ENCODE measurements around the gene COQ3.

COQ3 gene, protein sequence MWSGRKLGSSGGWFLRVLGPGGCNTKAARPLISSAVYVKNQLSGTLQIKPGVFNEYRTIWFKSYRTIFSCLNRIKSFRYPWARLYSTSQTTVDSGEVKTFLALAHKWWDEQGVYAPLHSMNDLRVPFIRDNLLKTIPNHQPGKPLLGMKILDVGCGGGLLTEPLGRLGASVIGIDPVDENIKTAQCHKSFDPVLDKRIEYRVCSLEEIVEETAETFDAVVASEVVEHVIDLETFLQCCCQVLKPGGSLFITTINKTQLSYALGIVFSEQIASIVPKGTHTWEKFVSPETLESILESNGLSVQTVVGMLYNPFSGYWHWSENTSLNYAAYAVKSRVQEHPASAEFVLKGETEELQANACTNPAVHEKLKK

DNA sequence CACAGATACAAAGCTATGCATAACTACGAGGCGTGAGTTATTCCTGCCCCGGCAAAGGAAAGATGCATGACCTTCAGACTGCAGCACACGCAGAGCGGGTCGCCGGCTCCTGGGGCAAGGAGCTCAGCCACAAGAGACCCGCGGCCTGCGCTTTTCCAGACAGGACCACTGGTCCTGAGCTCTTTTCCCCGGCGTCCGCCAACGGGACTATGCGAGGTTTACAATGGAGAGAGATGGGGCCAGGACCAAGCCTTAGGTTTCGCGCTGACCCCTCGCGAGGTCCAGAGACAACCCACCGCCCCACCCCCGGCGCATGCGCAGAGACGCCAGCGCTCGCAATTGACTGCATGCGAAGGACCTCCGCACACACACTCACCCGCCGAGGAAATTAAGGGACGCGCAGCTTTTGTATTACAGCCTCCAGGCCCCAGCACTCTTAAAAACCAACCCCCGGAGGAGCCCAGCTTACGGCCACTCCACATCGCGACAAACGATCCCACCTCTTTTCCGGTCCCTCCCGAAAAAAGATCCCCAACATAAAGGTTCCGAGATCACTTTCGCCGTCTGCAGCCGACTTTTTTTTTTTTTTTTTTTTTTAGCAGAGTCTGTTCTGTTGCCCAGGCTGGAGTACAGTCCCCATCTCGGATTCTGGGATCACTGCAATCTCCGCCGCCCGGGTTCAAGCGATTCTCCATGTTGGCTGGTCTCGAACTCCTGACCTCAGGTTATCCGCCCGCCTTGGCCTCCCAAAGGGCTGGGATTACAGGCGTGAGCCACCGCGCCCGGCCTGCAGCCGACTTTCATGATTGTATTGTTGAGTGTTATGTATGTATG, at the start of gene COQ3:
Gene COQ3, minus strand, starts transcription at position 498 of the 834 bp plus-strand sequence. Its CDS starts 16 bp downstream, at position 482.
- DNase-seq, result peak; percentile 24 to 60 (median 48)

DNA sequence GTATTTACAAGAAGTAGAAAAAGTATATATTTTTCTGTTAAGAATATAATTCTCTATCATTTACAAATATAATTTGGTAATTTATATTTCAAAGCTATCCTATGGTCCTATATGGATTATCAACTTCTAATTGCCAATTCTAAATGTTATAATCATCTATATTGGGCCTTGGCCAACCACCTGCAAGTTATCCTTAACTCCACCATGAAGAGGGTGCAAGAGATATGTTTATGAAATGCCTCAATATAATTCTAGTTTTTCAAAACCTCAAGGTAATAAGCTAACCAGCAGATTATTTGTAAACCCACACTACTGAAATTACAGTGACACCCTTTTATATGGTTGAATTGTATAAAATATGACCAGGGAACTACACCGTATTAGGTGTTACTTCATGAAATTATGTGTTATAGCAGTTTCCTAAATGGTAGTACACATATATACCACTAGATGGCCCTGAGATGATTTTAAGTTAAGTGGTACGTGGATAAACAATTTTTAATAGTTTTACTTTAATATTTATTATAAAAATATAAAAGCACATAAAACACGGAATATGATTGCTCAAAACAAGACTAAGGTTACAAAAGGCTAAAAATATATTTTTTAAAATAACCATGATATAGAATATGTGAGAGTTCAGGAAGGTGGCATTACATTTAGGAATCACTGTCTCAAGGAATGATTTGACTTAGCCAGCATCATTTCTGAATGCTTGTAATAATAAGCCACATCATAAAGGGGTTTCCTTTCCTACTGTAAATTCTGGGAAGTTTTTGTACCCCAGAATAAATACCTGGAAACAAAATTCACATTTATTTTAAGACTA, 40.9 kb upstream of the COQ3 start:
- DNase-seq, result no peak

DNA sequence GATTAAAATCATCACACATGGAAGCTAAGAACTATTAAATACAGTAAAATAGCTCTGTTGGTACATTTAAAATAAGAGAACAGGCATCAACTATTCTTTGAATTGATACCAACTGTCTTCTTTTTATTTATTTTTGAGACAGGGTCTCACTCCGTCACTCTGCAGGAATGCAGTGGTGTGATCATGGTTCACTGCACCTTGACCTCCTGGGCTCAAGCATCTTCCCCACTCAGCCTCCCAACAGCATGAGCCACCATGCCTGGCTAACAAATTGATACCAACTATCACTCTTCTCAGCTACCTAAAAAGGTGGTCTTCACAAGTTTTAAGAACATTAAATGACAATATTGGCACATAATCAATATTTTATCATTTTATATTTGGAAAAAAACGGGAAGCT, 38.9 kb upstream of the COQ3 start:
- DNase-seq, result no peak

DNA sequence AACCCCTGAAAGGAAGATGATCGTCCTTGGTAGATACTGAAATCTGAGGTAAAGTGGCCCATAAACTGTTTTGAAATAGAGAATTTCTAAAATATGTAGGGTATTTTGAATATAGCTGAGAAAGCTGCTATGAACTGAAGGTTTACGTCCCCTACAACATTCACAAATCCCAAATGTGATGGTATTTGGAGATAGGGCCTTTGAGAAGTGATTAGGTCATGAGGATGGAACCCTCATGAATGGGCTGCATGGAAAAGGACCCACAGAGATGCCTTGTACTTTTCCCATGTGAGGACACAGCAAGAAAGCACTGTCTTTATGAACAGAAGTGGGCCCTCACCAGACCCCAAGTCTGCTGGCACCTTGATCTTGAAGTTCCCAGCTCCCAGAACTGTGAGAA, 37.9 kb upstream of the COQ3 start:
- DNase-seq, result no peak

DNA sequence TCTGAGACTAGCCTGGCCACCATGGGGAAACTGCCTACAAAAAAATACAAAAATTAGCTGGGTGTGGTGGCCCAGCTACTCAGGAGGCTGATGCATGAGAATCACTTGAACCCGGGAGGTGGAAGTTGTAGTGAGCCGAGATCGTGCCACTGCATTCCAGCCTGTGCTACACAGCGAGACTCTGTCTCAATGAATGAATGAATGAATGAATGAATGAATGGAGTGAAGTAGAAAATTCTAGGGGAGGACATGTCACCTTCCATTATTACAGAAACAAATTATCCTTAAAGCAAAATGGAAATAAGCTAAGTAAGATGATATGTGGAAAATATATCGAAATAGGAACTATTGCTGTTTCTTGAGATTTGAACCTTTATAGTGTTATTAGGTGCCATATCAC, 34.0 kb upstream of the COQ3 start:
- DNase-seq, result no peak

DNA sequence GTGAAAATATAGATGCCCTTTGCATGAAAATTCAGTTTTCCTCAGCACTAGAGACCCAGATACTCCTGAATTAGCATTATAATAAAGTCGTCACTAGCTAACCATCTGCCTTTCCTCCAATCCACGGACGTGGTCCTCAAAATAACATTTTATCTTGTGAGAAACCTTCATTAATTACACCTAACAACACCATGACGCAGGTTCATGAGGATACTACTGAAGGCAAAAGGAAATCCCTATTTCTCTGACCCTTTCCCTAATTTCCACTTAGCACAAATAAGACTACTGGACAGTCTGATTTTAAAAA, 32.4 kb upstream of the COQ3 start:
- DNase-seq, result no peak

DNA sequence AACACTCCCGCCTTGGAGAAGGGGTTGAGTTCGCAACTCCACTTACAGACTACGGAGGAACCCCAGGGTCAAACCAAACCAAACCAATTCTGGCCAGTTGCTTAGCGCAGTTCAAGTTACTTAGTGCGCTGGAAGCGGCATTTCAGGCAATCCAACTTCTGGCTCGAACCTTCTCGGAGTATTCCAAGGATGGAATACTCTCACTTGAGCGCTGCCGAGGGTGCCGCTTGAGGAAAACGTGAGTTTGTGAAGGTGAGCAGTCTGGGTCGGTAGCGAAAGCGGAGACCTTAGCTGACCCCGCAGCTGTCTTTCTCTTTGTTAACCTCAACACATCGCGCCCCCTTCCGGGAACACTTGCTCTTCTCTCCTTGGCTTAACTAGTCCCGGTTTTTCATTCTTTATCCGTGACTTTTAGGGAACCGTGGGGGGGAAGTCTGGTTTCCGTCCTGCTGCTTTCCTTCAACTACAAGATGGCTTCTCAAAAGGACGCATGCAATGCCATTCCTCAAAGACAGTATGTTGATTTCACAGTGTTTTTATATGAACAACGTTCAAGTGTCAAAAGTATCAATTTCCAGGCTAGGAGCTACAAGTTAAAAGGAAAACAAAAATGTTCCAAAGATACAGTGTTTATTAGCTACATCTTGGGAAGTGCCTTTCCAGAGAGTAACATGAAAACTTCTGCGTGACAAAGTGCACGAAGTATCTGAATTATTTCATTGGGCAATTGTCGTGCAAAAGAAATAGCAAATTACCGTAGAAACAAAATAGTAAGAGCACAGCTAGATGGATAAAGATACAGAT, 31.9 kb upstream of the COQ3 start:
- DNase-seq, result peak; percentile 22 to 52 (median 38)

DNA sequence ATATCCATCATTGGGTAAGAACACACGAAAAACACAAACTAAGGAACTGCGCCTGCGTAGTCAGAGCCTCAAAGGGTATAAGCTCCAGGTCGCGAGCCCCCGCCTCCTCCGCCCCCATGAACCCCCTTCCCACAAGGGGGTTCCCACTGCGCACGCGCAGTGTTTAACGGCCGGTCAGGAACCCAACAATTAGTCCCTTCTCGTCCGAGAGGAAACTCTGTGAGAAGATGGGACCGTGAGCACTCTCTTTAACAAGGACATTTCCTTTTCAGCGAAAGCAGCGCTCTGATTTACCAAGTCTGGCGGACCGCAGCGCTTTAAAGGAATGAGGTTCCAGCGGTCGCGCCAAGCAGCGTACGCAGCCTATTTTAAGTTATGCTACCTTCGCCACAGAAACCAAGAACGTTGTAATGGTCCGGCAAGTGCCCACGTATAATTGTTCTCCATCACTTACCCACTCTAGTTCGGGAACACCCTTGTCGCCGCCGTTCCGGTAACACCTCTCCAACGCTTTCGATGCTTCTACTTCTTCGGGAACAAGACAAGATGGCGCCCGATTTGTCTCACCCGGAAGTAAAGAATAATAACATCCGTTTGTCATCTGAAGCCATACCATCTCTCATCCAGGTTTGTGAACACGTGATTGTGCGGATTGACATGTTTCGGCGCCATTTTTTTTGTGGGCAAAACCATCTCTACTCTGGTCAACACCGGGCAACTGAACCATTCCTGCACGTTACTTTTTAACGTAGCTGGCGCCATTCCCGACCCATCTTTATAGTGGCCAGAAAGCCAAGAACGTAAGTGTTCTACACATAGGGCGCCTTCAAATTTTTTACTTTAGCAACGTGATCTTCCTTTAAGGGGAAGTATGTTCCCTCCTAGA, 31.0 kb upstream of the COQ3 start, which contains the start of gene PNISR:
Gene PNISR, minus strand, starts transcription at position 548 of the 886 bp plus-strand sequence. CDS start 10,649 bp downstream, outside the sequence.
- peak; percentile 48 to 77 (median 62) for DNase-seq

DNA sequence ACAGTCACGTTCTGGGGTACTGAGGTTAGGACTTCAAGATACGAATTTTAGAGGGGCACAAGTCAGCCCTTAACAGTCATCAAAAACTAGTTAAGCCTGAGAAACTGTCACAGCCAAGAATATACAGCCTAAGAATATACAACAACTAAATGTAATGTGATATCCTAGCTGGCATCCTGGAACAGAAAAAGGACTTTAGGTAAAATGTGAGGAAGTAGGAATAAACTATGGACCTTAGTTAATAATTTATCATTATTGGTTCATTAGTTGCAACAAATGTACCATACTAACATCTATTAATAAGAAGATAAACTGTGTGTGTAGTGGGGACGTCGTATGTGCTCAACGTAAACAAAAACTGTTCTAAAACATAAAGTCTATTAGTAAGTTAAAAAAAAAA, 30.0 kb upstream of the COQ3 start:
- no peak for DNase-seq

DNA sequence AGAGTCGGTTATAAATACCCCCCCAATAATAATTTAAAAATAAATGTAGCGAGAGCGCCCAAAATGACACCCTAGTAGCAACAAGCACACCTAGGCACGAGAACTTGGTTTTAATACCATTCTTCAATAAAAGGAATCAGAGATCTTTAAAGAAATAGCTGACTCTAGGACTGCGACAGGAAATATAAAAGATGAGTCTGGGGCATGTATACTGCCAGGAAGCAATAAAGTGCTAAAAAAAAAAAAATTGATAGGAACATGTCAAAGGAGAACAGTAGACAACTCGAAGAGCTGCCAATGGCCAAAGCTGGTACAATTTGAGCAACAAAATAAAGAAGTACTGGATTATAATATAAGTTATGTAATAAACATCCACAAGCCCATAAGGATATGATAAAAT, 28.9 kb upstream of the COQ3 start:
- no peak for DNase-seq

DNA sequence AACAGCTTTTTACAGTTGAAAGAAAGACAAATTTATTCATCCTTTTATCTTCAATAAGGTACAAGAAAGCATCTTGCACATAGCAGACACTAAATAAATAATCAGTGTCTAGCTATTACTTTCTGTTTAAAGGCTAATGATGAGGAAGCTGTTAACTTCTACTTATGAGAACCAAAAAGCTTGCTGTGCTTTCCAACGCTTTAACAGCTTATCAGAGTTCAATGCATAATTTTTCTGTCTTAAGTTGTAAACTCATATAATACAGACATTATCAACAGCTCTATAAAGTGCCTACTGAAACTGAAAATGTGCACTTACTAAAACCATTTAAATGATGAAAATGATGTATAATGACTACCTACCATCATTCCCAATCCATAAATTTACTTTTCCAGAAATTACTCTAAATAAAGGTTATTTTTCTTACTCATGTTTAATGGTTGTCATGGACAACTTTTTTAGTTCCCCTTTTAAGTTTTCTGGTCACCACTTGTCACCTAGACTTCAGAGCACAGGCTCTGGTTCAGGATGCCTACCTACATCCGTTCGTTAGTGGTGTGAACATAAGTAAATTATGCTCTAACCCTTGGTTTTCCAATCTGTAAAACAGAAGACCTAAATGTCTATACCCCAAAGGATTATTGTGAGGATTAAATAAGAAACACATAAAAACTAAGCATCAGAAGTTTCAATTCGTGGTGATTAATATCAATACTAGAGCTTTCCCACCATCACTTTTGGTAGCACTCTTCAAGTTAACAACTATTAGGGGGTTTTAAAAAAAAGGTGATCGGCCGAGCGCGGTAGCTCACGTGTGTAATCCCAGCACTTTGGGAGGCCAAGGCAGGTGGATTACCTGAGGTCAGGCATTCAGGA, 23.1 kb upstream of the COQ3 start:
- DNase-seq, result no peak

DNA sequence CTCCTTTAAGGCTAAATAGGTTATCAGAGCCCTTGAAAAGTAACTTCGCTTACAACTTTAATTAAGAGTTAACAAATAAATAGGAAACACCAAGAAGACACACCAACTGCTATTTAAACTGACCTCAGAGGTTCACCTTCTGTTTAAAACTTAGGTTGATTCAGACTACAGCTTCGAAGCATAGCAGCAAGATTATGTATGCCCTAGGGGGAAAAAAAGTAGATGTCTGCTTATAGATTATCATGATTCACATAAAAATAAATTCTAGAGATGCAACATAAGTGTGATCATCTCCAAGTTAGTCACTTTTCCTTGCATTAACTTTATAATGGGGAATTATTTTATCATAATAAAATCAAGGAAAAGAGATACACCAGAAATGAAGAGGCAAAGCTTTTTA, 22.2 kb upstream of the COQ3 start:
- DNase-seq, result no peak

DNA sequence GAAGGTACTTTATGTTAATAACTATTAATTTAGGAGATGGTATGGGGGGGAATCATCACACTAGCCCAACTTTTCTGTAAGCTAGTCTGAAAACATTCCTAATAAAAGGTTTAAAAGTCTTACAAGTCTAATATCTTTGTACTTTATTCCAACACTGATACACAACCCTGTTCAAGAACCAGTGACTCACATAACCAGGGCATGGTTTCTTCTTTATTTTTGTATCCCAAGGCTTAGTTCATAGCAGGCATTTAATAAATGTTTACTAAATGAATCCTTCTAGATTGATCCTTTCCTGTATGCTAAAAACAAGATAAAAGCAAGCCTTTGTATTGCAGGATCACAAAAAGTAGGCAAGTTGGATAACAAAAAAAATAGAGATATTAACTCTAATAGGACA, 21.5 kb upstream of the COQ3 start:
- no peak for DNase-seq

DNA sequence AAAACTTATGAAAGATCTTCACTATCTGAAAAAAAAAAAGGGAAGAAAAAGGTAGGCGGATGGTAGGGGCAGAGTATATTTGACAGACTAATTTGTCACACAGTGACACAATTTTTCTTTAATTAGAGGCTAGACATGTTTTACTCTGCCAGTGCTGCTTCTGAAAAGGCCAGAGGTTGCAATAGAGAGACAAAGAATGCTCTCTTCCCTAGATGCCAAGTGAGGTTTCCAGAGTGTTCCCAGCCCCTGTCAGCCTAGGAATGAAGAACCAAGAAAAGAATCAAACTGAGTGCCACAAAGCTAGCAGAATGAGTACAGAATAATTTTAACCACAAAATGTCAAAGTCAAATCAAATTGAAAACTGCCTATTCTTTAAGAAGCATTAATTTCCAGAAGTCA, 18.1 kb upstream of the COQ3 start:
- DNase-seq, result no peak

DNA sequence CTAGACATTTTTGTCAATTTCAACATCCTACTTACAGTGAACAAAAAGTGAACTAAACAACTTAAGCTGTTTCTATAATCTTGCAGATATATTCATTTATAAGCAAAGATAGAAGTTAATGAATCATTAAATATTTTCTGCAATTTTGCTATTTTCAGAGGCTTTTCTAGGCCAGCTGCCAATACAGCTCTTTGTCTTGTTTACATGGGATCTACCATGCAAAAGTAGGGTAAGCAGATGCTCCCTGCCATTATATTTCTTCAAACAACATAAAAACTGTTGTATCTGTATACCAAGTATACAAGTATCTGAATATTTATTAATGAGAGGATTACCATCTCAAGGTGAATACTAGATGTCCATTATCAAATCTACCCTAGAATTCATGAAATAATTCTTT, 15.7 kb upstream of the COQ3 start:
- no peak for DNase-seq

DNA sequence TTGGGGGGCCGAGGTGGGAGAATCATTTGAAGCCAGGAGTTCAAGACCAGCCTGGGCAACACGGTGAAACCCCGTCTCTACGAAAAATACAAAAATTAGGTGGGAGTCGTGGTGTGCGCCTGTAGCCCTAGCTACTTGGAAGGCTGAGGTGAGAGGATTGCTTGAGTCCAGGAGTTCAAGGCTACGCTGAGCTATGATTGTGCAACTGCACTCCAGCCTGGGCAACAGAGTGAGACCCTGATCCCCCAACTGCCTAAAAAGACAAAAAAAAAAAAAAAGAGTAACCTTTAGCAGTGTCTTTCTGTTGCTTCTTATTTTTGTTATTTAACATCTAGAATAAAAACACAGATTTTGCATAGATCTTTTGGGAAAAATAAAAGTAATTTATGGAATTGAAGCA, 13.1 kb upstream of the COQ3 start:
- no peak for DNase-seq

DNA sequence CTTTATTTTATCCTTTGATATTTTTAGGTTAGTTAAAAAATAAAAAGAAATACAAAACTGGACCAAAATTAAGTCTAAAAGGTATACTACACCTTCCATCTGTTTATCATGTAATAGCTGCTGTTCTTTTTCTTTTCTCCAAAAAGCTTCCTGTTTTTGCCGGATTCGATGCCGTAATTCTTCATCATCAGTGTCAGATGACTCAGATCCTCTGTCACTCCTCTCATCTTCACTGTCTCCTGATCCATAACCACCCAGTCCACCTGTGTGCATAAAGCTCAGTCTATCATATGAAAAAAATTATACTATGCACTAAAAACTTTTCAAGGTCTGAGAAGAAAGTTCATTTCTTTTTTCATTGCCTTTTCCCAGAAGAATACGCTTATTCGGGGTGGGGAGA, 8.5 kb upstream of the COQ3 start:
- DNase-seq, result no peak

DNA sequence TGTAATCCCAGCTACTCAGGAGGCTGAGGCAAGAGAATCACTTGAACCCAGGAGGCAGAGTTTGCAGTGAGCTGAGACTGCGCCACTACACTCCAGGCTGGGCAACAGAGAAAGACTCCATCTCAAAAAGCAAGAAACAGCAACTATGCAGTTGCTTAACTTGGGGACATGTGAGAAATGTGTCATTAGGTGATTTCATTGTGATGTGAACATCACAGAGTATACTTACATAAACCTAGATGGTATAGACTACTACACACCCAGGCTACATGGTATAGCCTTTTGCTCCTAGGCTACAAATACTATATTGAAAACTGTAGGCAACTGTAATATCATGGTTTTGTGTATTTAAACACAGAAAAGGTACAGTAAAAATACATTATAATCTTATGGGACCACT, 3.3 kb upstream of the COQ3 start:
- no peak for DNase-seq

DNA sequence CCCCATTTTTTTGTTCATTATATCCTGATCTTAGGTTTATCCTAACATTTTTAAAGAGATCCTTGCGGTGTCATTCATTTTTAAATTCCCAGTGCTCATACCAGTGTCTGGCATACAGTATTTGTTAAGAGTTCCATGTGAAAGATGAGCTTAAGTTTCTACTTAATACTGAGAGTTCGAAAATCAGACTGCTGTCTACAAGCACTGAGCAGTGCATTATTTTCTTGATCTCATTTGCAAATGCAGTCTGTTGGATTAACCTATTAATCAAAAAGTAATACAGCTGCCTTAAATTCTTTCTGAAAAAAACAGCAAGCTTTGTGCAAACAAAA, 663 bp downstream of the COQ3 start:
- no peak for DNase-seq

DNA sequence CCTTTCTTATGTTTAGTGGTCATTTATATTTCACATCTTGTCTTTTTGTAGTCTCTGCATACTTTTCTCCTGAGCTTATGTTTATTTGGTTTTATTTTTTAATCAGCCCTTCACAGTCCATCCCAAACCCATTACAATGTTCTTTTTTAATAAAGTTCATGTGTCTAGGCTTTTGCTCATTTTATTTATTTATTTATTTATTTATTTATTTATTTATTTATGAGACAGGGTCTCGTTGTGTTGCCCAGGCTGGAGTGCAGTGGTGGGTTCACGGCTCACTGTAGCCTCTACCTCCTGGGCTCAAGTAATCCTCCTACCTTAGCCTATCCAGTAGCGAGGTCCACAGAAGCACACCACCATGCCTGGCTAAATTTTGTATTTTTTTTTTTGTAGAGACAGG, 3.1 kb downstream of the COQ3 start:
- no peak for DNase-seq

DNA sequence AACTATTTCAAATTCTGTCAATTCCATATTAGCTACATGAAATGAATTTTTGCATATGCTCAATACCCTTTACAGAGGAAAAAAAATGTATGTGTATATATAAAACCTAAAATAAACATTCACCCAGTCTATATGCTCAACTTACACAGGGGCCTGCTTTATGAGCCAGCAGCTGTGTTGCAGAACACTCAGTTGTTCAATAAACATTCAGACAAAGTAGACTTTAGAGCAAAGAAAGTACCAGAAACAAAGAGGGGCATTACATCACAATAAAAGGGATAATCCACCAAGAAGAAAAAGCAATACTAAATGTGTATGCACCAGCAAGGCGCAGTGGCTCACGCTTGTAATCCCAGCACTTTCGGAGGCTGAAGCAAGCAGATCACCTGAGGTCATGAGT, 9.5 kb downstream of the COQ3 start:
- no peak for DNase-seq
